GM18511 (cell line): Measurements from ENCODE around the gene SRD5A3.
A peak's percentile ranks its signal among the peaks of the same experiment; 100 is the strongest.

Experiments used
- ATAC-seq: cut with Tn5 transposase; IDR thresholded peaks from one replicate; pipeline ENCODE4 v1.9.1; 2021; ENCODE audit warnings: mild to moderate bottlenecking, moderate library complexity; ENCODE audit not compliant: unreplicated experiment

Gene SRD5A3

GRCh38 chr4:55372259-55372658, 26.2 kb downstream of the SRD5A3 start:
- no peak for ATAC-seq

GRCh38 chr4:55373461-55373860, 27.4 kb downstream of the SRD5A3 start:
- no peak for ATAC-seq

- ATAC-seq, result no peak
These were observed 30.7 kb downstream of the SRD5A3 start for GRCh38 chr4:55376698-55377097.

- ATAC-seq, result no peak
These were observed 32.8 kb downstream of the SRD5A3 start for GRCh38 chr4:55378617-55379467.

GRCh38 chr4:55380576-55380975, 34.5 kb downstream of the SRD5A3 start:
- ATAC-seq, result no peak

GRCh38 chr4:55381502-55381901, 35.5 kb downstream of the SRD5A3 start:
- no peak for ATAC-seq

GRCh38 chr4:55382488-55383003, 36.5 kb downstream of the SRD5A3 start:
- ATAC-seq, result no peak

- no peak for ATAC-seq
These were observed 39.2 kb downstream of the SRD5A3 start for GRCh38 chr4:55385201-55385649.

- no peak for ATAC-seq
These were observed 40.0 kb downstream of the SRD5A3 start for GRCh38 chr4:55386073-55386472.

GRCh38 chr4:55386840-55387239, 40.8 kb downstream of the SRD5A3 start:
- ATAC-seq, result no peak

GRCh38 chr4:55393461-55394320, 47.6 kb downstream of the SRD5A3 start:
- no peak for ATAC-seq

- ATAC-seq, result peak; percentile 0
These were observed 49.1 kb downstream of the SRD5A3 start for GRCh38 chr4:55395218-55395528.

- ATAC-seq, result peak; percentile 94
These were observed 49.7 kb downstream of the SRD5A3 start, which contains the start of gene TMEM165 for GRCh38 chr4:55395529-55396307. Gene TMEM165 (plus strand): TSS chr4:55395957. CDS start chr4:55396190, 233 bp downstream.

GRCh38 chr4:55396308-55397125, 50.5 kb downstream of the SRD5A3 start:
- peak; percentile 33 for ATAC-seq

GRCh38 chr4:55397126-55397436, 51.0 kb downstream of the SRD5A3 start:
- ATAC-seq, result no peak

GRCh38 chr4:55397520-55398321, 51.7 kb downstream of the SRD5A3 start:
- no peak for ATAC-seq

GRCh38 chr4:55398461-55398860, 52.4 kb downstream of the SRD5A3 start:
- ATAC-seq, result no peak

- ATAC-seq, result no peak
These were observed 52.9 kb downstream of the SRD5A3 start for GRCh38 chr4:55398966-55399365.

GRCh38 chr4:55399581-55399980, 53.5 kb downstream of the SRD5A3 start:
- ATAC-seq, result no peak
